ENCODE measurements around the gene SPTLC3.

Gene SPTLC3

DNA sequence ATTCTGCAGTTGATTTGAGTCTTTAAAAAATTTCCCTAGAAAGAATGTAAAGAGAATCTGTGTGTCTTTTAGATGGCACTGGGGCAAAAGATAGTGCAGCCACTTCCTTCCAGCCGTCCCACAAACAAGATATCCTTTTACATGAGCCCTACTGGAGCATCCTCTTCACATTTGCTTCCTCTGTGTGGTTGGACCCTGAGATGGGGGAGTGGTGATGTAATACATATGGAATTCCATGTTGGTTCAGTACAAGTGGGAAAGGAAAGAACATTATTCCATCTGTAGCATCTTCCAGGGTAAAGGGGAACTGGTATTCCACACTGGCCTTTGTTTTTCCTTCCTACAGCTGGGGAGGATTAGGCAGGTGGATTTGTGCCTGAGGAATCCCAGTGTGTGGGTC lies 133.4 kb downstream of the SPTLC3 start:
- no peak for DNase-seq

DNA sequence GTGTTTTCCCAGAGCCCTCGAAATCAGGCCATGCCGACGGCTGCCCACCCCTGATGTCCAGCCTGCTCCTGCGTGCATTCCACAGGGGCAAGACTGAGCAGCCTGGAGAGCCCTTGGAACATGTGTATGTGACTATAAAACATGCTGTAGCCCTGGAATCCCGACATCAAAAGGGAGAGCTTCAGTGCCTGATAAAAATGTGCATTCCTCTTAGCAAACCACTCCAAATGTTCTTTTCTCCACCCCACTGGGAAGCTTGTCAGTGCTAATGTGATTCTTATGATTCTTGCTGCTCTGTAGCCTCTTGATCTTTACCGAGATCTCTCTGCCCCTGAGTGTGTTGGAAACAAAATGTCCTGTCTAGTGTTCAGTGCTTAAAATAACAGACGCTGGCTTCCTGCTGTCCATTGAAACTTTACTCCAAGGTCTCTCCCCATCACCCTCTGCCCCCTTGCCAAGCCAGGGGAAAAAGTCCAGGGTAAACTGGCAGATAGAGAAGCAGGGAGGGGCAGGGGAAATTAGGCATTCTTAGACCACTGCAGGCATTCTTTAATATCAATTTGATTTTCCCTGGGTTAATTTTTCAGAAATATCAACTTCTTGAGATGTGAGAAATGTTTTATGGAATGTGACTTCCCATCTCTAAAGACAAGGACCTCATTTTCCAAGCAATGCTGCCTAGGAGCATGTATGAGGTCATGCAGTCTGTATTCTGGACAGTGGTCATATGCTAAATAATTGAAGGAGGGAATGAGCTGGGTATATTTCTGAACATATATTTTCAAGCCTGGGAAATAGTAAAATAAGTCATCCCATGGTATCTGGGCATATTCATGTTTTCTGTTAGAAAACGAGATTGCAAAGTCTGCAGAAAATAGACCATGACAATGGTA lies 138.5 kb downstream of the SPTLC3 start:
- DNase-seq = no peak

DNA sequence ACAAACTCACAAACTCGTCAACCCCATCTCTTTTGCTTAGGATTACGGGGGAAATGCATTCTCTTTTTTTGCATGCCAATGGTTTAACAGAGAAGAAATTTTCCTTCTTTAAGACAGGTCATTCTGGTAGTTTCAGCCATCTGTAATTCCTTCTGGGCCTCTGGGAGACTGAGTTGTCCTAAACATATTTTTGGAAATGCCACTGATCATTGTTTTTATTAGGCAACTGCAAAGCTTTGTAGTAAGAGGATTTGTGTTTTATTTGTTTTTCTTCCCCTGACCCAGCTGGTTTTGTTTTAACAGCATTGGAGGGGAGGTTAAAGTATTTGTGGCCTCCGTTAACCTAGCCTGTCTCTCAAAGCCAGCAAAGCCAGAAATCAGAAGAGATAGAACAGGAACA lies 139.2 kb downstream of the SPTLC3 start:
- DNase-seq = no peak

DNA sequence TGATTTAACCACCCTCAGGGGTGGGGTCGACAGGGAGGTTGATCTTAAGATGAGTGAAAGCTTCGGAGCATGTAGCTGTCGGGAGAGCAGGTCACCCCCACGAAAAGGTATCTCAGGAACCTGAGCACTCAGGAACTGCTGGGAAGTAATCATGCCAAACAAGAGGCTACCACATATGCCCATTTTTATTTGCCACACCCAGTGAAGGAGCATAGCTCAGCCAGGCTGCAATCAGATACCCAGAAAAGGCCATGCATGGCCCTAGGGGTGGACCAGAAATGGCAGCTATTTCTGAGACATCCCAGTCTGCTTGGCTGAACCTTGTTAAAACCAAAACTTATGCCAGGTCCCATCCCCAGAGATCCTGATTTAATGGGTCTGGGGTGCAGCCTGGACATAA lies 139.6 kb downstream of the SPTLC3 start:
- DNase-seq = no peak

DNA sequence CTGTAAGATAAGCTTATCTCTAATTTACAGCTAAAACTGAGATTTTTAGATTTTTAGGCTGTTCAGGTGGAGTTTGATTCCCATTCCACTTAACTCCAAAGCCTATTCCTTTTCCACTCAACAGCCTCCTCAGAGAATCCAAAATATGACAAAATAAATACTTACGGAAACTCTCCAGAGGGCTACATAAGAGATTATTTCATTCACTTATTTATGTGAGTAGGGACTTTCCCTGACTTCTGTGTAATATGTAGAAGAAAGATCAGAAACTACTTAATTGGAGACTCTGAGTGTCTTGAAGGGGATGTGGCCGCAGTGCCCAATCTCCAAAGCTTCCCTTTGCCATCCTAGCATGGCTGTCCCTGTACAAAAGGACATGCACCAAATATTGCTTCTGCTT lies 140.2 kb downstream of the SPTLC3 start:
- no peak for DNase-seq

DNA sequence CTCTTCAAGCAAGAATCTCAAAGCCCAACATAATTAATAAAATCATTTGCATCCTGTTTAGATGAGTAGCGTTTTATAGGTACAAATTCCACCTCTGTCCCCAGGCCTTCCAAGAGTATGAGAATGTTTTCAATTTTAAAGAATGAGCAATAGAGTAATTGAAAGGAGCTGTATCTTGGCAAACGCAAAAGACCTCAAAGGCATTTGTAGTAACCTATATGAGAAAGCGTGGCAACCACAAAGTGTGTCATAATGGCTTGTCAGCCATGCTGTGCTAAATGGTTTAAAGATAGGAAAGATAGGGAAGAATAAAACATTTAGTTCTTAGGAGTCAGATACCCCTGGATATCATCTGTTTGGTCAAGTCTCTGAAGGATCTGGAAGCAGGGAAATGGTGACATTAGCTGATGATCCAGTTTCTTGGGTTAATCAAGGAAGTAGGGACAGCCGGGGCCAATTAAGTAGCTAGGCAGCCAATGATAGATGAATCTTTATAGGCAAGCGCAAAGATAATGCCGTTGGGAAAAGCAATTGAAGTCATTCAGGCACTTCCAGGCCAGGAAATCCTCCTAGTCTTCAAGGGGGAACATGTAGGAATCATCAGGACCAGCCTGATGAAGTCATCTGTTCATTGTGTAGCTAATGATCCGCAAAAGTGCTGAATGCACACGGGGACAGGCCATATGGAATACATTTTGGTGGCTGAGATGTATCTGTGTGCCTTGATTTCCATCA lies 140.8 kb downstream of the SPTLC3 start:
- DNase-seq = no peak

DNA sequence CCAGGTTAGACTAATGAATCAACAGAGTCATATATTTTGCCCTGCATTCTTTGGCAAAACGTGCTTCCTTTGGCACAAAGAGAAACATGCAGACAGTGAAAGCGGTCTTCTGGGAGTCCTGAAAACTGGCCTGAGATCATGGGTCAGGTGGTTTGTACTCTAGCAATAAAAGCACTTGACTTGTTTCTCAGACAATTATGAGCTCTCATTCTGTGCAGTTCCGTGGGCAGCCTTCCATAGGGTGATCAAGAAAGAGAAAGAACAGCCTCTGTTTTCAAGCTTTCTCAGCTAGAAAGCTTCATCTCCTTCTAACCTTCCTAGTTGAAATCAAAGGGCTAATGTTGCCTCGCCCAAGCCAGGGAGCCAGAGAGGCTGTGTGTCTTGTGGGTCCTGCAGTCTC lies 149.6 kb downstream of the SPTLC3 start:
- DNase-seq = no peak

DNA sequence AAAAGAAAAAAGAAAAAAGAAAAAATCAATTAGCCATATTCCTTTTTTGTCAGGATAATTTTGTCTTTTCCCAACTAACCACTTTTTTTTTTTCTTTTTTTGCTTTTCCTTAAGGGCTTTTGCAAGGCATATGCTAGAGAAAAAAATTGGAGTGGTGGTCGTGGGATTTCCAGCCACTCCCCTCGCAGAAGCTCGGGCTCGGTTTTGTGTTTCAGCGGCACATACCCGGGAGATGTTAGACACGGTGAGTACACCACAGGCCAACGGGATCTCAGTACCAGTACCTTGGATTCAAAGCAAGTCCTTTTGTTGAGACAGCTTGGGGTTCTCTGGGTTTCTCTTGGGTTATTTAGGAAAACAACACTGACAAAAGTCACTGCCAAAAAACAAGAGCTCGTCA lies 151.1 kb downstream of the SPTLC3 start:
- no peak for DNase-seq

DNA sequence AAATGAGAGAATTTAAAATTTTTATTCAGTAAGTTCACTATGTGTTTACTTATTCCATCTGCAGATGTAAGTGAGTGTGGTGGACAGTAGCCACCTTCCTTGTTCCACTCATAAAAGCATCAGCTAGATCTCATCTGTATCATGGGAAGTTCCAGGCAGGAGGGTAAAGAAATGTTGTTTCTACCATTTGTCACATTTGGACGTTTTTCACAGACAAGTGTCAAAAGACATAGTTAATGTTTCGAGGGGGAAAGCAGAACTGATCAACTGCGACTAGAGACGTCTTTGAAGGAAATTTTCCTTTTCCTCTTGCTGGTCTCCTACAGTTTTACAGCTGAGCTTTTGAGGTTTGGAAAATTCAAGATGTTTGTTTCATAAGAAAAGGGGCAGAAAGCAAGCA lies 156.4 kb downstream of the SPTLC3 start:
- DNase-seq = no peak

DNA sequence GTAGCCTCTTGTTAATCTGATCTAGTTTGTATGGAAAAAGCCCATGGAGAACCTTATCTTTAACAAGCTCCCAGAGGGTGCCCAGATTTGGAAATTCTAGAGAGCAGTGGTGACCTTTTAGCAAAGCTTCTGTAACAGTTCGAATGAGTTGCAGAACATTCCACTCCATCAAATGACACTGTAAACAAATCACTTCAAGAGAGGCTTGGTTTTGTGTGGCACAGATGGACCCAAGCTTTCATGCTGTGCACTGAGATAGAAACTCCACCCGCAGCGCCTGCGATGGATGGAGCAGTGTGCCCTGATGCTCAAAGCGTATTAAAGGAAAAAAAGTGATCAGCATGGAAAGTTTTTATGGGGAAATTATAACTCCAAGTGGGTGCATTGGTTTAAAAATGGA lies 157.2 kb downstream of the SPTLC3 start:
- no peak for DNase-seq

DNA sequence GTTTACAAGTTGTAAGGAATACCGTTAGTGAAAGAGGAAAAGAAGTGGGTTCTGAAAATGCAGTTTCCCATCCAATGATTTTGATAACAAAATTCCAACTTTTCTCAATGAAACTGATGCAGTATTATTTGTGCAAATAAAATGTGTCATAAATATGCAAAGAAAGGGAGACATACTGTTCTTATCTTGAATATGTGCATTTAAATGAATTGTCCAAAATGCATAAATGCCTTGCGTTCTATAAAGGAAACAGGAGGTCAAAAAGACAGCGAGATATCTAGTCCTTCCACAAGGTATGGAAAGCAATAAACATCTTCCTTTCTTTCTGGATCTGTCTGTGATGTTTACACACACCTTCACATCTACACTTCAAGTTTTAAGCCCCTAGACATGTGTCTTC lies 157.7 kb downstream of the SPTLC3 start:
- DNase-seq = no peak

DNA sequence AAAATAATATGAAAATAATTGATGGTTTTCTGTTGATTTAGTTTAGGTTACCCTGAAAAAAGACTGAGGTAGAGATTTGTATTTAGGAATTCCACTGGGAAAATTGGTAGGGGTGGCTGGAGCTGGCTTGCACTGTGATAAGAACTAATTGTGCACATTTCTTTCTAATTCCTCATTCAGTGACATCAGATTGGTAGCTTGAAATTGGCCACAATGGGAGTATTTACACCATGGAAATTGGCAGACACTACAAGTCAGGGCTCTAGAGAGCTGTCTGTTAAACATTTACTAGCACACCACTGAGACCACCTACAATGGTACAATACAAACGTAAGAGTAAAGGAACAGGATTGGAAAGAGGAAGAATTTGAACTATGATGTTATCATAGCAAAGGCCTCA lies 160.3 kb downstream of the SPTLC3 start:
- no peak for DNase-seq

DNA sequence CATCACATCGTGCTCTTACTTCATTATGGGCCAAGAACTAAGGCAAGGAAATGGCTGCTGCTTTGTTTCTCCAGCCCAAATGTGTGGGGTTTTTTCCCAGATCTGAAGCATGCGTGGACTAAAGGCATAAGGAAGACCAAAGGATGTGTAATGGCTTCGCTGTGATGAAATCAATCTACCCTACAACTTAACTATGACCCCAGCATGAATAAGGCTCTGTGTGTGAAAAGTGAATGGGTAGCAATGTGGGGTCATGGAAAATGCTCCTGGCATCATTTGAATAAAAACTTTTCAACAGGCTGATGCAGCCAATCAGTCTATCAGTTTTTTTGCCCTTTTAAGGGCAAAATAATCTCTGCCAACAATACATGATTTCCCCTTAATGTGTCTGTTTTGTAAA lies 162.0 kb downstream of the SPTLC3 start:
- DNase-seq = no peak

DNA sequence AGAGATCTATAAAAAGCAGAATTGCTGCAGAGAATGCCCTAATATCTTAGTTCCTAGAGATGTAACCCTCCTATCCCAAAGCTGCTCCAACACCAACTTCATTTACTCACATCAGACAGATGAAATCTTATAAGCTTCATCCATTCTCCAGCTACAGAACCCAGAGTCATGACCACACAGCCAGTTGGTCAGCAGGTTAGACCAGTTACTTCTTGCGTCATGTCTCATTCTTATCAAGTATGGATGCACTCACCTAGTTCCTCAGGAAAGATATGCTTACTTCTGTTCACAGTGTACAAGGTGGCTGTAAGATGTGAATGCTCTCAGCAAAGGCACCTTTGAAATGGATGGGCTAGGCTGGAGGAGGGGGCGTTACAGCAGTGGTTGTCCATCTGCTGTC lies 164.4 kb downstream of the SPTLC3 start:
- no peak for DNase-seq

DNA sequence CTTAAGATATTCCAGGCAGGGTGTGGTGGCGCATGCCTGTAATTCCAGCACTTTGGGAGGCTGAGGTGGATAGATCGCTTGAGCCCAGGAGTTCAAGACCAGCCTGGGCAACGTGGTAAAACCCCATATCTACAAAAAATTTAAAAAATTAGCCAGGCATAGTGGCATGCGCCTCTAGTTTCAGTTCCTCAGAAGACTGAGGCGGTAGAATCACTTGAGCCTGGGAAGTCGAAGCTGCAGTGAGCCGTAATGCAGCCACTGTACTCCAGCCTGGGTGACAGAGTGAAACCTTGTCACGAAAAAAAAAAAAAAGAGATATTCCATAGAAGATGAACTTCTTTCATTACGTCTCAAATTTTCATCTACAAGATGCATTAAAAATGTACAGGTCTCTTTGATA lies 165.6 kb downstream of the SPTLC3 start:
- DNase-seq = no peak

DNA sequence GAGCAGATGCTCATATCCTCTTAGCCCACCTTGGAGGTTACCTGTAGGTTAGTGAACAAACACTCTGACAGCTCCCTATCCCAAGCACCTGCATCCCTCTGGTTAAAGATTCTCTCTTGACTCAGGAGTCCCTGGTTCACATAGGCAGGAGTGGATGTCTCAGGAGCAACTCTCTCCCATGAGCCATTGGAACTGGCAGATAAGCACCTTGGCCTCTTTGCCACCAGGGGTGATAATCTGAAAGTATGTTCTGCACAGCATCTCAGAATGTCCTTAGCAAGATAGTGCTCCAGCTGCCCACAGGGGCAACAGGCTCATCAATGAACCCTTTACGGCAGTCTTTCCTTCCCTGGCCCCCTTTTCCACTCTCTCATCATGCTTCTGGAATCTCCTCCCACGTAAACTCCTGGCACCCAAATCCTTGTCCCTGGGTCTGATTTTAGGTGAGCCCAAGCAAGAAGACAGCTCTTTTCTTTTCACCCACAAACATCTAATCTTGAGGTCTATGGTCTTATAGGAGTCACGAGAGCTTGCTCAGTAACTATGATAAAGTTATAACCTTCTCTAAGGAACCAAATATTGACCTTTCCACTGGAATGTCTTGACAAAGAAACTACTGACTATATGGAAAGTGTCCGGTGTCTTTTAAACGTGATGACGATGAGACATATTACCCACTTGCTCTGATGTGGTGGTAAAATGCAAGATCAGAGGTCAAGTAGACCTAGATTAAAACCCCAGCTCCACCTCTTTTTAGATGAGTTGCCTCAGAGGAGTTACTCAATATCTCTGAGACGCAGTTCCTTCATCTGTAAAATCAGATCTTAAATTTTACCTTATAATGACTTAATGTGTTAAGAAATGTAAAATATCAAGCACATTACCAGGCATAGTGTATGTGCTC lies 172.5 kb downstream of the SPTLC3 start:
- DNase-seq = no peak

DNA sequence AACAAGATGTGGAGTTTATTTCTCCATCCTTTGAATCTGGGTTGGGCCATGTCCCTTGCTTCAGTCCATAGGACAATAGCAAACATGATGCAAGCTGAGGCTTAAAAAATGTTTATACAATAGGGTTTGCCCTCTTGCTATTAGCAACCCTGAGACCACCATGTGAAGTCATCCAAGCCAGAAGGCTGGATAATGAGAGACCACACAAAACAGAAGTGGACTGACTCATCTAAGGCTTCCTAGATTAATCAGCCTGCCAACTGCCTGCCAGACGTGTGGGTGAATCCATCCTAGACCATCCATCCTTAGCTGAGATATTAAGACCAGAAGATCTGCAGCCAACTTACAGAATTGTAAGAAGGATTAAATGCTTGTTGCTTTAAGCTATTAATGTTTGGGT lies 174.2 kb downstream of the SPTLC3 start:
- no peak for DNase-seq

DNA sequence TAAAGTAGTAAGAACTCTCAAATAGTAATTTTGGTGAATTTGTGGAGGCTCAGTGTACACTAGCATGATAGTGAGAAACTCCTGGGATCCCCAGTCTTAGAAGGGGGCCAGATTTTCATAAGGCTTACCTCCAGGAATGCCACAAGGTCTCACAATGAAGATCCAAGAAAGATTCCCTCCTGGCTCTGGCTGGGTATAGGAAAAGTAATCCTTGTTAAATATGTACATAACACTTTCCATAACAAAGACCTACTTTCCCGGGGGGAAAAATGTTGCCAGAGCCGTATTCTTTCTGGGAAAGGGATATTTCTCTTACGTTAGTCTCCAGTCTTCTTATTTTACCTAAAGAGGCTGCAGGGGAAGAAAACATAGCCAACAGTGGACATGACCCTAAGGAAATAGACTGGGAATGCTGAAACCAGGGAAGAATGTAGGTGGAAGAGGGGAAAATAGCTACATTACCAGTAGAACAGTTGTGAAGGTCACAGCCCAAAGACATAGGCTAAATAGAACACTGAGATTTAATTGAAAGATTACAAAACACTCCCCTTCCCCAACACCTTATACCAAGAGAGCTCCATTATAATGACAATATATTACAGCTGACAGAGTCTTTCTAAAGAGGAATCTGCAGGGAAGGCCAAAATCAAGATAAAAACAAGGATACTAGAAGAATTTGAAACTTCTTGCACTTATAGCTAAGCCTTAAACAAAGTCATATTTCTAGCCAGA lies 177.4 kb downstream of the SPTLC3 start:
- DNase-seq = no peak

DNA sequence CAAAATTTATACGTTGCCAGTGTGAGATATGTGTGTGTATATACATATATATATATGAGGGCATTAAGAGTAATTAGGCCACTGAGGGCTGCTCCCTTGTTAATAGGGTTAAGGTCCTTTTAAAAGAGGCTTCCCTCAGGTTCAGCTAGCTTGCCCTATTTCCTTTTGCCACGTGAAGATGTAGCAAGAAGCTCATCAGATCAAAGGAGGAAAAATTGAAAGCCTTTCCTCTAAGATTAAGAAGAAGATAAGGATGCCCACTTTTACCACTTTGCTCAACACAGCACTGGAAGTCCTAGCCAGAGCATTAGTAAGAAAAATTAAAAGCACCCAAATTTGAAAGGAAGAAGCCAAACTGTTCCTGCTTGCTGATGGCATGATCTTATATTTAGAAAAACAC lies 179.1 kb downstream of the SPTLC3 start:
- no peak for DNase-seq

DNA sequence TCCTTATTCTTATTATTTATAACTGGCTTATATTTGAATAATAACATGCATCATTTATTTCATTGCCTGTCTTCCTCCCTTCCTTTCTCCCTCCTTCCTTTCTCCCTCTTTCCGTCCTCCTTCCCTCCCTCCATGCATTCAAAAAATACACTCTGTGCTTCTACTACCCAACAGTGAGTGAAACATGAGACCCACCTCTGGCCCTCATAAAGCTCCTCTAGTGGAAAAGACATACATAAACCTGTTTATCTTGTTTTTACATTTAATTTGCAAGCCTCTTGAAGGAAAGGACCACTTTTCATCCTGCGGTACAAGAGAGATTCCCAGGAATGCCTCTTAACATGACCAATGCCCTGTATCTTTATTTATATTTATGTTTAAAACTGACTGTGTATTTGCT lies 190.5 kb downstream of the SPTLC3 start:
- no peak for DNase-seq

DNA sequence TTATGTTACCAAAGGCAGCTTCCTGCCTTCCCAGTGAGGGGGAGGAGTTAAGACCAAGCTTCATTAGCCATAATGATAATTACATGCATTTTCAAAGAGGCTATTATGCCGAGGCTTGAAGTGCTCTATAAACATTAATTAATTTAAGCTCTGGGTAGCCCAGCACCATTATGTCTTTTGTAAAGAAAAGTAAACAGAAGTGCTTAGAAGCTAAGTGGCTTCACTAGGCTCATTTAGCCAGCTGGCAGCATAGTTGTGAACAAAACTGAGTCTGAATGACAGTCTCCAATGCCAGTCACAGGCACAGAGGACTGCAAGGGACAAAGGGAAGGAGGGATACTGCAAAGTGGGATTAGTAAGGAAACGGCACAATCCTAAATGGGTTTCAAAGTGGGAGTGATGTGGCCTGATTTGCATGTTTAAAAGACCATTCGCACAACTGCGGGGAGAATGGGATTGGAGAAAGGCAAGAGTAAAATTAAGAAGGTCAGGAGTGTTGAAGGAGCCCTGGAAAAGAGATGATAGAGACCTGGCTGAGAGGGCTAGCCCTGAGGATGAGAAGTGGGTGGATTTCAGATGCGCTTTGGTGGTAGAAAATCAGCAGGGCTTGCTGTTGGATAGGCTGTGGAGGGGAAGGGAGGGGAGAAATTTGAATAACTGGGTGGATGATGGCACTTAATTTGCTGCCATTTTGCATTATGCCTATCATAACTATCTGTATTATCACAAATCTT lies 192.2 kb downstream of the SPTLC3 start:
- no peak for DNase-seq

DNA sequence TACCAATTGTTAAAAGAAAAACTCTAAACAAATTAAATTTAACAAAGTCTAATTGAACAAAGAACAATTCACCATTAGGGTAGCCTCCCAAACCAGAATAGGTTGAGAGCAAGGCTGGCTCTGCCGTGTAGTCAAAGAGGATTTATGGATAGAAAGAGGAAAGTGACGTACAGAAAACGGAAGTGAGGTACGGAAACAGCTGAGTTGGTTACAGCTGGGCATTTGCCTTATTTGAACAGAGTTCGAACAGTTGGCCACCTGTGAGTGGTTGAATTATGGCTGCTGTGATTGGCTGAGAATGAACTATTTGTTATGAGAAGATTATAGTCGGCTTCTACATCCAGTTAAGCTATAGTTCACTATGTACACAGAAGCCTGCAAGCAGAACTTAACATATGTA lies 193.8 kb downstream of the SPTLC3 start:
- no peak for DNase-seq

Measured in activated effector memory CD4-positive, alpha-beta T cell treated with Interleukin-2 at 50 U/mL for 16 hours (primary cell).